HG03175 (cell line): ENCODE data around the gene ASRGL1.
"Not testable (repeated sequence)": the region's sequence is repeated elsewhere in the genome, so short reads cannot be mapped to it uniquely, and the experiment has no call there.

Experiments
- ATAC-seq: cut with Tn5 transposase; IDR thresholded peaks from one replicate; pipeline ENCODE4 v1.9.1; 2021; ENCODE audit warnings: mild to moderate bottlenecking, moderate library complexity; ENCODE audit not compliant: unreplicated experiment

The ASRGL1 gene

DNA sequence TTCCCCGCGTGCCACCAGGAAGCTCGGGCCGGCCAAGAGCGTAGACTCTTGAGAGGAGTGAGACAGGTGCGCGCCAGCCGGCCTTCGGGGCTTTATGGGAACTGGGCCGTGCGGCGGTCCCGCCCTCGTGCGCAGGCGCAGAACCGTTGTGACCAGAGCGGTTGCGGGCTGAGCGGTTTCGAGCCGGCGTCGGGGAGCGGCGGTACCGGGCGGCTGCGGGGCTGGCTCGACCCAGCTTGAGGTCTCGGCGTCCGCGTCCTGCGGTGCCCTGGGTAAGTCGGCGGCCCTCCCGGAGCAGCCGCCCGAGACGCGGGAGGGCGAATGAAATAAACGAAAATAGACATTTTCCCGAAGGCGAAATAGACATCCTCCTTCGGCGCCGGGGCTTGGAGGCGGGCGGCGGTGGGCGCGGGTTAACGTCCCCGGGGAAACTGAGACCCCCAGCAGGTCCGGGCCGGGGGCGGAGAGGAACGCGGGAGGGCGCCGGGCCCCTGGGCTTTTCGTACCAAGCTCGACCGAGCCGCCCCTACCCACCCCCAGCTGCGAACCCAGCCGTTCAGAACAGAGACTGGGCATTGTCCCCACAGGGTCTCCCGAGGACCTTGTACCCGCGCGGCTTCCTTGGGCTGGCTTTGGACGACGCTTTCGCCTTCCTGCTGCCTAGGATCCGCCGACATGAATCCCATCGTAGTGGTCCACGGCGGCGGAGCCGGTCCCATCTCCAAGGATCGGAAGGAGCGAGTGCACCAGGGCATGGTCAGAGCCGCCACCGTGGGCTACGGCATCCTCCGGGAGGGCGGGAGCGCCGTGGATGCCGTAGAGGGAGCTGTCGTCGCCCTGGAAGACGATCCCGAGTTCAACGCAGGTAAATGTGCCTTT, at the start of gene ASRGL1:
TSS of gene ASRGL1 (plus strand) at position 146 of the 879 bp plus-strand sequence. CDS start at position 676, 530 bp downstream.
- ATAC-seq: no peak

DNA sequence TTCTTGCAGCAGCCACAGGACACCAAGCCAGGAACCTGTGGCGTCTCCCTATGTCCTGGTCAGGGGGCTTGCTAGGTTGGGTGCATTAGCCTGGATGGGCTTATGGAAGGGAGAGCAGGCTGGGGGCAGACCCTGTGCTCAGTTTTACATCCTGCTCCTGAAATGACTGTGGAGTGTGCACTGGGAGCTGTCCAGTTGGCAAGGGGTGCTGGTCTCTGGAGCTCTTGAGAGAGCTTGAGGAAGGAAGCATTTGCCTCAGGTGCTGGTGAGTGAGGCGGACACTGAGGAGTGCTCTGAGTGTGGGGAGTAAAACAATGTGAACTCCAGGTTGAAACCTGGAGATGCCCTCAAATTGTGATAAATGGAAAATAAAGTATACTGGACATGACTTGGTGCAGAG, 41.7 kb upstream of the ASRGL1 start:
- ATAC-seq: no peak

DNA sequence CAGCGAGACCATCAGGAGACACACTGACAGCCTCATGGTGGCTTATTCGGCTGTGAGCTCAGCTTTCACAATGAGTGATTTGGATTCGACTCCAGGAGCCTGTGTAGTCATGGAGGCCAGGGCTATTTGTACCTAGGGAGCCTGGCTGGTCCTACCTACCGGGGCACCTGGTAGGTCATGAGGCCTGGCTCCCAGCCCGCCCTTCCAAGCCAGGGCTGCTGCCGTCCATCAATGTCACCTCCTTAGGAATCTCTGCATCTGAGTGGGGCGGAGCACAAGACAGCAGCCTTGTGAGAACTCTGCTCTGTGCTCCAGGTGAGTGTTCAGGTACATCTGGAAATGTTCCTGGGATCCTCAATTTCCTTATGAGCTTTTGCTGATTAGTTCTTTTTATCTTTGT, 38.3 kb upstream of the ASRGL1 start, which contains the start of gene SCGB1D4:
TSS of gene SCGB1D4 (minus strand) at position 101 of the 400 bp plus-strand sequence. CDS start at position 36, 65 bp downstream.
- no peak for ATAC-seq

DNA sequence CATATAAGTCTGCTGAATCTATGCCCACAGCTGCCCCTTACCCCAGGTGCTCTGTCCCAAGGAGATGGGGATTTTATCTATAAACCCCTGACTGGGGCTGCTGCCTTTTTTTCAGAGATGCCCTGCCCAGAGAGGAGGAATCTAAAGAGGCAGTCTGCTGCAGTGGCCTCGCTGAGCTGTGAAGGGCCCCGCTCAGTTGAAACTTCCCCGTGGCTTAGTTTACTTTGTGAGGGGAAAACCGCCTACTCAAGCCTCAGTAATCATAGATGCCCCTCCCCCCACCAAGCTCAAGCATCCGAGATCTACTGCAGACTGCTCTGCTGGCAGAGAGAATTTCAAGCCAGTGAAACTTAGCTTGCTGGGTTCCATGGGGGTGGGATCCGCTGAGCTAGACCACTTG, 31.0 kb upstream of the ASRGL1 start:
- no peak for ATAC-seq

DNA sequence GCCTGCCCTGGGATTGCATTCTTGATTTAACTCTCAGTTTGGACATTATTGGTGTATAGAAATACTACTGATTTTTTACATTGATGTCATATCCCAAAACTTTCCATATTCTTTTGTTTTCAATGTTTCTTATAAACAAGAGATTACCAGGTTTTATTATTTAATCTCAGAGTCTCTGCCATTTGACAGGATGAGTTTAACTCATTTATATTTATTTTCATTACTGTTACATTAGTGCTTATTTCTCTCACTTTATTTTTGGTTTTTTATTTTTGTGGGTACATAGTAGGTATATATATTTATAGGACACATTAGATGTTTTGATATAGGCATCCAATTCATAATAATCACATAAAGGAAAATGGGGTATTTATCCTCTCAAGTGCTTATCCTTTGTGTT, 29.3 kb upstream of the ASRGL1 start:
- ATAC-seq: no peak

DNA sequence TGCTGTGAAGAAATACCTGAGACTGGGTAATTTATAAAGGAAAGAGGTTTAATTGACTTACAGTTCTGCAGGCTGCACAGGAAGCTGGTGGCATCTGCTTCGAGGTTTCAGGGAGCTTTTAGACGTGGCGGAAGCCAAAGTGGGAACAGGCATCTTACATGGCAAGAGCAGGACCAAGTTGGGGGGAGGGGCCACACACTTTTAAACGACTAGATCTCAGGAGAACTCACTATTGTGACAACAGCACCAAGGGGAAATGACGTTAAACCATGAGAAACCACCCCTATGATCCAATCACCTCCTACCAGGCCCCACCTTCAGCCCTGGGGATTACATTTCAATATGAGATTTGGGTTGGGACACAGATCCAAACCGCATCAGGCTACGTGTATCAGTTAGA, 27.3 kb upstream of the ASRGL1 start:
- no peak for ATAC-seq

DNA sequence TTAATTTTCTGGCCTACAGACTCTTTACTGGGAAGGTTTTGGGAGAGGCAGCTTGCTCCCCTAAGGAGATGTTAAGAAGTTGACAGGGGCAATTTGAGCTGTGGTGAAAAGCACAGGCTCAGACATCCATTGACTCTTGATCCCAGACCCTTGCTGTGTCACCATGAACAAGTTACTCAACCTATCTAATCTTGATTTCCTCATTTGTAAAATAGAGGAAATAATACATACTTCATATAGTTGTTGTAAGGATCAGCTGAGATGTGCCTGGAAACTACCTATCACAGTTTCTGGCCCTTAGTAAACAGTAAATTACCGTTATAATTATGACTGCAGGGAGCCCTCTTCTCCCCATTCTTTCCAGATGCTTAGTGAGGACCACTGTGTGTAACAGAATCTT, 21.8 kb upstream of the ASRGL1 start:
- ATAC-seq: no peak

DNA sequence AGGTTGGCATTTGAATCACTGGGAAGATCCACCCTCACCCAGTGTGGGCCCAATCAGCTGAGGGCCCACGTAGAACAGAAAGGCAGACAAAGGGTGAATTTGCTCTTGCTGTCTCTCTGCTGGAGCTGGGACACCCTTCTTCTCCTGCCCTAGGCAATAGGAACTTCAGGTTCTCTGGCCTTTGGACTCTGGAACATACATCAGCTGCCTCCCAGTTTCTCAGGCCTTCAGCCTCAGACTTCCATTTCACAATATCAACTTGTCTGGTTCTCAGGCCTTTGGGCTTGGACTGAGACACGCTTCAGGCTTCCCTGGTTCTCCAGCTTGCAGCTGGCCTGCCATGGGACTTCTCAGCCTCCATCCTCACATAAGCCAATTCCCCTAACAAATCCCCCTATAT, 14.7 kb upstream of the ASRGL1 start:
- ATAC-seq: no peak

DNA sequence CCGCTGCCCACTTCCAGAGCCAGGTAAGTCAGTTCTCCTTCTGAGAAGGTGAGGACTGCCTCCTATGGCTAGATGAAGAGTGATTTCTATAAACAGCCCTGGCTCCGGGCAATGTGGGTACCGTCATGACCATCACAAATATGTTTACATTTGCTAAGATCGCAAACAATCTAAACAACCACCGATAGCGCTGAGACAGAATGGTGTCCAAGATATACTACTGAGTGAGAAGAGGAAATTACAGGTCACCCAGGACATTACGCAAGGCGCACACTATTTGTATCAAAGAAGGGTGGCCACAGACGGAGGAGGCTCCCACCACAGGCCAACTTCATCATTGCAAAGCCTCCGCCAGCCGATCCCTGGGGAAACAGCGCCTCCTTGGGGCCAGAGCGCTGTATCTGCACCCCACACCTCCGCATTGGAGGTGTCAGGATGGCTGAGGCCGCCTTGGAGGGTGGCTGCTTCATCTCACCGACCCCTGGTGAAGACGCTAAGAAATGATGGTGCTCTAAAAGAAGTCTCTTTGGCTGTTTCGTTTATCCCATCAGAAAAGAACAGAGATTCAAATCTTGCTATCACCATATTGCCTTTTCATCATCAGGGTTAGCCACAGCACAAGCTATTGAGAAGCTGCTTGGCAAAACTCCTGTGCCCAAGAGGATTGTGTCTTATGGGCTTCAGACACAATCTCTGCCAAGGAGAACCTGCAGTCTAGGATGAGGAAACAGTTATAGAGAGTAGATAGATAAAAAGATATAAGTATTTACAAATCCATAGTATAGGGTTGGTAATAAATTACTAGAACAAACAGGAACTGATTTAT, 12.3 kb upstream of the ASRGL1 start:
- no peak for ATAC-seq

DNA sequence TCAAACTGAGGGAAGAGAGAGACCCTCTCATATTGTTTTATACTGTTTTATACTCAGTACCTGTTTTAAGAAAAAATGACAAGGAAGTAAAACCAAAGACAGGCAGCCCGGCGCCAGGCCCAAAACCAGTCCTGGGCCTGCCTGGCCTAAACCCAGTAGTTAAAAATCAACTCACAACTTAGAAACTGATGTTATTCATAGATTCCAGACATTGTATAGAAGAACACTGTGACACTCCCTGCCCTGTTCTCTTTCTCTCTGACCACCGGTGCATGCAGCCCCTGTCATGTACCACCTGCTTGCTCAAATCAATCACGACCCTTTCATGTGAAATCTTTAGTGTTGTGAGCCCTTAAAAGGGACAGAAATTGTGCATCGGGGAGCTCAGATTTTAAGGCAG, 11.5 kb upstream of the ASRGL1 start:
- ATAC-seq: not testable (repeated sequence)

DNA sequence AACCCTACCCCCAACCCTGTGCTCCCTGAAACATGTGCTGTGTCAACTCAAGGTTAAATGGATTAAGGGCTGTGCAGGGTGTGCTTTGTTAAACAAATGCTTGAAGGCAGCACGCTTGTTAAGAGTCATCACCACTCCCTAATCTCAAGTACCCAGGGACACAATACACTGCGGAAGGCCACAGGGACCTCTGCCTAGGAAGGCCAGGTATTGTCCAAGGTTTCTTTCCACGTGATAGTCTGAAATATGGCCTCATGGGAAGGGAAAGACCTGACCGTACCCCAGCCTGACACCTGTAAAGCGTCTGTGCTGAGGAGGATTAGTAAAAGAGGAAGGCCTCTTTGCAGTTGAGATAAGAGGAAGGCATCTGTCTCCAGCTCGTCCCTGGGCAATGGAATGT, 10.5 kb upstream of the ASRGL1 start:
- ATAC-seq: not testable (repeated sequence)

DNA sequence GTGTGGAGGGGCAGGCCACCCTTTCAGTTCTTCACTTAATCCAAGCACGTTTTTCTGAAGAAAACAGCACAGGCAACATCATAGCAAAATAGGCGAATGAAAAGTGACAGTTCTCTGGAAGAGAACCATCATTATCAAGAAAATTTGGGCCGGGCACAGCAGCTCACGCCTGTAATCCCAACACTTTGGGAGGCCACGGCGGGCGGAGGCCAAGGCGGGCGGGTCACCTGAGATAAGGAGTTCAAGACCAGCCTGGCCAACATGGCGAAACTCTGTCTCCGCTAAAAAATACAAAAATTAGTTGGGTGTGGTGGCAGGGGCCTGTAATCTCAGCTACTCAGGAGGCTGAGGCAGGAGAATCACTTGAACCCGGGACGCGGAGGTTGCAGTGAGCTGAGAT, 9.7 kb upstream of the ASRGL1 start:
- not testable (repeated sequence) for ATAC-seq

DNA sequence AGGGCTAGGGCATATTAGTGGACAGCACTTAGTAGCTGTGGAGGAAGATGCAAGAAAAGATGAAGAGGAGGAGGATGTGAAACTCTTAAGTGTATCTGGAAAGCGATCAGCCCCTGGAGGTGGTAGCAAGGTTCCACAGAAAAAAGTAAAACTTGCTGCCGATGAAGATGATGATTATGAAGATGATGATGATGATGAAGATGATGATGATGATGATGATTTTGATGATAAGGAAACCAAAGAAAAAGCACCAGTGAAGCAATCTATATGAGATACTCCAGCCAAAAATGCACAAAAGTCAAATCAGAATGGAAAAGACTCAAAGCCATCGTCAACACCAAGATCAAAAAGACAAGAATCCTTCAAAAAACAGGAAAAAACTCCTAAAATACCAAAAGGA, 6.0 kb upstream of the ASRGL1 start:
- not testable (repeated sequence) for ATAC-seq

DNA sequence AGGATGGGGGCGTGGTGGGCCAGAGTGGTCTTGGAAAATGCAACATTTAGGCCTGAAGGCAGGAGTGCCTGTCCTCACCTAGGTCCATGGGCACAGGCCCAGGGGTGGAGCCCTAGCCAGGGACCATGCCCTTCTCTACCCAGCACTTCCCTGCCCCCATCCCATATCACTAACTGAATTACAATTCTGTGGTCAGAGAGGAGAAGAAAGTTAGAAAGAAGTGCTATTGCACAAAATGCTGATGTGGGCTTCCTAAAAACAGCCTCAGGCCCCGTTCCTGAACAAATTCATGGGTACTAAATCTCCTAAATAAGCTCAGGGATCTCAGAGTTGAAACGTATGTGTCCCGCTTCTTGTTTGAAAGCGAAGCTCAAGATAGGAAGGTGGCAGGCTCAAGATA, 3.5 kb upstream of the ASRGL1 start:
- no peak for ATAC-seq

DNA sequence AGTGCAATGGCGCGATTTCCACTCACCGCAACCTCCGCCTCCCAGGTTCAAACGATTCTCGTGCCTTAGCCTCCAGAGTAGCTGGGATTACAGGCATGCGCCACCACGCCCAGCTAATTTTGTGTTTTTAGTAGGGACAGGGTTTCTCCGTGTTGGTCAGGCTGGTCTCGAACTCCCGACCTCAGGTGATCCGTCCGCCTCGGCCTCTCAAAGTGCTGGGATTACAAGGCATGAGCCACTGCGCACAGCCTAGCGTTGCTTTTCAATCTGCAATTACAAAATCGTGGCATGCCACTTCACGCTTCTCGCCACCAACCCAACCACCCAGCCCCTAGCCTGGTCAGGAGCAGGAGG, 322 bp upstream of the ASRGL1 start:
- not testable (repeated sequence) for ATAC-seq

DNA sequence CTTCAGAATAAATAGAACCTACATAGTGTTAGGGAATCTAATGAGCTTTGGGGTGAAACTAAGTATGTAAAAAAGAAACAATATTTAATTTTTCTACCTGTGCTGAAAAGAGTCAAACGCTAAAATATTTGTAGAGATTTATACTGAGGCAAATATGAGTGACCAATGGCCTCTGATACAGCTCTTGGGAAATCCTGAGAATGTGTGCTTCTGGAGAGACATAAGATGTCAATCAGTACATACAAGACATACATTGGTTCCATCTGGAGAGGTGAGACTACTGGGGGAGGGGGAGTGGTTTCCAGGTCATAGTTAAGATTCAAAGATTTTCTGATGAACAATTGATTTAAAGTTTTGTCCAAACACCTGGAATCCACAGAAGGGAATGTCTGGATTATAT, 970 bp downstream of the ASRGL1 start:
- no peak for ATAC-seq

DNA sequence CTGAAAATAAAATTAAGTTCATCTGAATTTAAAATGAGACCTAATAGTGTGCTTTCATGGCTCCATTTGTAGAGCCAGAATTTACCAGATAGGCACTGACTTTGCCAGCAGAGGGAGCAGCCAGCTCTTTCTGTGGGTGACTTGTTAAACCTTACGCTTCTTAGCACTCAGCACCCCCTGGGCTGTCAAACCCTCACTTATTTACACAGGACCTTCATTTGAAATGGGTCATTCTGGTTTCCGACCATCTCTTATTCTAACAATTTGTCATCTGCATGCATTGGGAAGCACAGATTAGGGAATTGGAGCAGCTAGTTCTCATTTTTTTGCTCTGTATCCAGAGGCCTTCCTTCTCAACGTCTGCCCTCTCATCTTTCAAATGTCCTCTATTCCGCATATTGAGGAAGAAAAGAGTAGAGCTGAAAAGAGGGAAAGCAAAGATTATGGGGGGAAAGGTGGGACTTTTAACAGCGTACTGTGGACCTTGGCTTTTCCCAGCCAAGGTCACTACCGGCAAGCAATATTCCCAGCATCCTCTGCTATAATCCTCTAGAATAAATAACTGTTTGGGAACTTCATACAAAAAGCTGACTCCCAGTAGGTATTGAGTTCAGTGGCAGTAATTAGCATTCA, 3.1 kb downstream of the ASRGL1 start:
- ATAC-seq: no peak

DNA sequence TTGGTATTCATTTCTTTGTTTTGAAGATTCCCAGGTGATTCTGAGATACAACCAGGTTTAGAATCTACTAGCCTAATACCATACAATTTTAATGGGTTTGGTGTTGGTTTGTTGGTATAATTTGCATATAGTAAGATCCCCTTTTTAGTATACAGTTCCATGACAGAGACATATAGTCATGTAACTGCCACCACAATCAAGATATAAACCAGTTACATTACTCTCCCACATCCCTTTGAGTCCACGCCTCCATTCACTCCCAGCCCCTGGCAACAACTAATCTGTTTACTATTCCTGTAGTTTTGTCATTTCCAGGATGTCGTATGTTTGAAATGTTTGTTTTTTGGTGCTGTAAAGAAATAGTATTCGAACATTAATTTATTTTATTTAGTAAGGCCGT, 4.3 kb downstream of the ASRGL1 start:
- ATAC-seq: no peak

DNA sequence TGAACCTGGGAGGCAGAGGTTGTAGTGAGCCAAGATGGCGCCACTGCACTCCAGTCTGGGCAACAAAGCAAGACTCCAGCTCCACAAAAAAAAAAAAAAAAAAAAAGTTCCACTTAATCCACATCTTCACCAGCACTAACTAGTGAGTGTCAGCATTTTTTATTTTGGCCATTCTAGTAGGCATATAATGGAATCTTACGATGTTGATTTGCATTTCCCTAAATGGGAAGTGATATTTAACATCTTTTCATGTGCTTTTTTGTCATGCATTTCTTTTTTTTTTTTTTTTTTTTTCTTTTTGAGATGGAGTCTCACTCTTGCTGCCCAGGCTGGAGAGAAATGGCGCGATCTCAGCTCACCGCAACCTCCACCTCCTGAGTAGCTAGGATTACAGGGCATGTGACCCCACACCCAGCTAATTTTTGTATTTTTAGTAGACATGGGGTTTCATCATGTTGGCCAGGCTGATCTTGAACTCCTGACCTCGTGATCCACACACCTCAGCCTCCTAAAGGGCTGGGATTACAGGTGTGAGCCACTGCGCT, 6.5 kb downstream of the ASRGL1 start:
- not testable (repeated sequence) for ATAC-seq

DNA sequence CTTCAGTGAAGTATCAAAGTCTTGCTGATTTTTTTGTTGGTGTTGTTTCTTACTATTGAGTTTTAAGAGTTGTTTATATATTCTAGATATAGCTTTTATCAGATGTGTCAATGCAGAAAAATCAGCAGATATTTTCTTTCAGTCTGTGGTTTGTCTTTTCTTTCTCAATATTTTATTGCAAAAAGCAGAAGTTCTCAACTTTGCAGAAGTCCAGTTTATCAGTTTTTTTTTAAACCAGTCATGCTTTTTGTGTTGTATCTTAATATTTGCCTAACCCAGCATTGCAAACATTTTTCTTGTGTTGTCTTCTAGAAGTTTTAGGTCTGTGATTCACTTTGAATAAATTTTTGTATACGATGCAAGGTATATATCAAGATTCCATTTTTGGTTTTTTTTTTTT, 7.0 kb downstream of the ASRGL1 start:
- no peak for ATAC-seq

DNA sequence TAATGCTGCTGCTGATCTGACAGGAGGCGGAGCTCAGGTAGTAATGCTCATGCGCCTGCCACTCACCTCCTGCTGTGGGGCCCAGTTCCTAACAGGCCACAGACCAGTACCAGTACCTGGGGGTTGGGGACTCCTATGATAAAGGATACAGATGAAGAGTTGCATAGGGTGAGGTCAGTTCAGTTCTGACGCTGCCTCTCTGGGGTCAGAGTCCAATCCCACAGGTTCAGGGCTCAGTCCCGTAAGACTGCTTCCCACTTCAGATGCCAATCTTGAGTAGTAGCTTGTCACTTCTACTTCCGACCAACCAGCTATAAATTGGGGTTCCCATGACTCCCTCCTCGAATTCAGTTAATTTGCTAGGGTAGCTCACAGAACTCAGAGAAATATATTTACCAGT, 8.6 kb downstream of the ASRGL1 start:
- ATAC-seq: no peak
